ENCODE data around the gene ZNF135.

Gene ZNF135

GRCh38 chr19:58042495-58043340 is 16.4 kb upstream of the ZNF135 start:
- no peak overlapping the region for H3K4me2 ChIP-seq (ENCODE audit: low read length)
- H3K9me3 ChIP-seq (ENCODE audit: insufficient read depth, low read length), result peaks cover 17% of the 10 kb centered on the region; the same call in 1 of the 2 replicates

DNA sequence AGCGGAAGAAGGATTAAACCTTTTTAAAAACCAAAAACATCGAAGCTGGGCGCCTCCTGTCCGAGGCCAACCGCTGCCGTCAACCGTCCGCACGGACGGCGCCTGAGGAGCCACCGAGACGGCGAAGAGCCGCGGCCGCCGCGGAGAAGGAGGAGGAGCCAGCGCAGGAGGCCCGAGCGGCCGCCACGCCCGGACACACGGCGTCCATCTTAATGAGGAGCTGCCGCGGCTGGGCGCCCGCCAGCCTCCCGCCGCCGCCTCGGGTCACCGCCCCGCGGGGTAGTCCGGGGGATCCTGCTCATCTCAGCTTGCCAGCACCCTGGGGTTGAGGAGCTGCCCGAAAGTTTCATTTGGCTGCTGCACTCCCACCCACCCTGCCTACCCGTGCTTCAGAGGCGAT is 14.7 kb upstream of the ZNF135 start:
- peaks cover 21% of the 10 kb centered on the region; the same call in 1 of the 2 replicates for H3K9me3 ChIP-seq (ENCODE audit: insufficient read depth, low read length)

More at GRCh38 chr19:58042495-58043340, 16.4 kb upstream of the ZNF135 start:
- H3K36me3 ChIP-seq (replicated peaks; ENCODE audit: low read depth, low read length), result no peaks in the 10 kb centered on the region
- H3K4me3 ChIP-seq (ENCODE audit: low read length), result no peak overlapping the region
- H3K79me2 ChIP-seq (ENCODE audit: low read length), result no peaks in the 10 kb centered on the region
- H3K27me3 ChIP-seq (ENCODE audit: low read depth, low read length), result no peaks in the 10 kb centered on the region
- TF ChIP-seq, protein P1, sequence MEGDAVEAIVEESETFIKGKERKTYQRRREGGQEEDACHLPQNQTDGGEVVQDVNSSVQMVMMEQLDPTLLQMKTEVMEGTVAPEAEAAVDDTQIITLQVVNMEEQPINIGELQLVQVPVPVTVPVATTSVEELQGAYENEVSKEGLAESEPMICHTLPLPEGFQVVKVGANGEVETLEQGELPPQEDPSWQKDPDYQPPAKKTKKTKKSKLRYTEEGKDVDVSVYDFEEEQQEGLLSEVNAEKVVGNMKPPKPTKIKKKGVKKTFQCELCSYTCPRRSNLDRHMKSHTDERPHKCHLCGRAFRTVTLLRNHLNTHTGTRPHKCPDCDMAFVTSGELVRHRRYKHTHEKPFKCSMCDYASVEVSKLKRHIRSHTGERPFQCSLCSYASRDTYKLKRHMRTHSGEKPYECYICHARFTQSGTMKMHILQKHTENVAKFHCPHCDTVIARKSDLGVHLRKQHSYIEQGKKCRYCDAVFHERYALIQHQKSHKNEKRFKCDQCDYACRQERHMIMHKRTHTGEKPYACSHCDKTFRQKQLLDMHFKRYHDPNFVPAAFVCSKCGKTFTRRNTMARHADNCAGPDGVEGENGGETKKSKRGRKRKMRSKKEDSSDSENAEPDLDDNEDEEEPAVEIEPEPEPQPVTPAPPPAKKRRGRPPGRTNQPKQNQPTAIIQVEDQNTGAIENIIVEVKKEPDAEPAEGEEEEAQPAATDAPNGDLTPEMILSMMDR (IDR thresholded peaks at IDR 0.05; ENCODE audit: low read depth, low read length), result no peak
- no peak for TF ChIP-seq EZH2phosphoT487 (IDR thresholded peaks at IDR 0.05; ENCODE audit: low read depth)
- H2AFZ ChIP-seq (ENCODE audit: low read depth, low read length), result no peak overlapping the region
- no peak overlapping the region for H3K27ac ChIP-seq (ENCODE audit: low read length)
- no peak overlapping the region for H3K9ac ChIP-seq (ENCODE audit: low read length)
- no peaks in the 10 kb centered on the region for H4K20me1 ChIP-seq (ENCODE audit: insufficient read depth, low read length)
- no peaks in the 10 kb centered on the region for H3K4me1 ChIP-seq (ENCODE audit: low read length)

DNA sequence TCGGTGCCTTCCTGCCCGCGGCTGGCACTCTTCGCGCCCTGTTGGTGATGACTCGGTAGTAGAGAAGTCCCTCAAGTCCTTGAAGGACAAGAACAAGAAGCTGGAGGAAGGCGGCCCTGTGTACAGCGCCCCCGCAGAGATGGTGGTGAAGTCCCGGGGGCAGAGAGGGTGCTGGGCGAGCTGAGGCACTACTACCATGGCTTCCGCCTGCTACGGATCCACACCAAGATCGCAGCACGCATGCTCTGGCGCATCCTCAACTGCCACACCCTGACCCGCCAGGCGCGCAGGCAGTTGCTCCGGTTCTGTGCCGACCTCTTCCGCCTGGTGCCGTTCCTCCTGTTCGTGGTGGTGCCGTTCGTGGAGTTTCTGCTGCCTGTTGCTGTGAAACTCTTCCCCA is 14.2 kb upstream of the ZNF135 start:
- Histone ChIP-seq H3K4me1 (ENCODE audit: low read length) (no peaks in the 10 kb centered on the region), H3K27me3 (ENCODE audit: low read depth, low read length) (no peaks in the 10 kb centered on the region), H3K4me3 (ENCODE audit: low read length) (no peak overlapping the region), H3K79me2 (ENCODE audit: low read length) (no peaks in the 10 kb centered on the region), H3K36me3 (replicated peaks; ENCODE audit: low read depth, low read length) (no peaks in the 10 kb centered on the region), H3K9ac (ENCODE audit: low read length) (no peak overlapping the region), H4K20me1 (ENCODE audit: insufficient read depth, low read length) (no peaks in the 10 kb centered on the region), H3K4me2 (ENCODE audit: low read length) (no peak overlapping the region), H3K9me3 (ENCODE audit: insufficient read depth, low read length) (peaks cover 21% of the 10 kb centered on the region; the same call in 1 of the 2 replicates), H3K27ac (ENCODE audit: low read length) (no peak overlapping the region), H2AFZ (ENCODE audit: low read depth, low read length) (no peak overlapping the region)
- no peak for TF ChIP-seq EZH2phosphoT487 (IDR thresholded peaks at IDR 0.05; ENCODE audit: low read depth)
- TF ChIP-seq, protein P1 (IDR thresholded peaks at IDR 0.05; ENCODE audit: low read depth, low read length), result no peak

More for the DNA sequence above, 14.7 kb upstream of the ZNF135 start:
- no peaks in the 10 kb centered on the region for H3K36me3 ChIP-seq (replicated peaks; ENCODE audit: low read depth, low read length)
- TF ChIP-seq EZH2phosphoT487 (IDR thresholded peaks at IDR 0.05; ENCODE audit: low read depth), result no peak
- TF ChIP-seq, protein P1 (IDR thresholded peaks at IDR 0.05; ENCODE audit: low read depth, low read length), result no peak
- H3K27me3 ChIP-seq (ENCODE audit: low read depth, low read length), result no peaks in the 10 kb centered on the region
- no peak overlapping the region for H3K9ac ChIP-seq (ENCODE audit: low read length)
- no peaks in the 10 kb centered on the region for H3K79me2 ChIP-seq (ENCODE audit: low read length)
- no peak overlapping the region for H3K4me3 ChIP-seq (ENCODE audit: low read length)
- no peak overlapping the region for H3K4me2 ChIP-seq (ENCODE audit: low read length)
- no peak overlapping the region for H3K27ac ChIP-seq (ENCODE audit: low read length)
- H4K20me1 ChIP-seq (ENCODE audit: insufficient read depth, low read length), result no peaks in the 10 kb centered on the region
- no peaks in the 10 kb centered on the region for H3K4me1 ChIP-seq (ENCODE audit: low read length)
- no peak overlapping the region for H2AFZ ChIP-seq (ENCODE audit: low read depth, low read length)

DNA sequence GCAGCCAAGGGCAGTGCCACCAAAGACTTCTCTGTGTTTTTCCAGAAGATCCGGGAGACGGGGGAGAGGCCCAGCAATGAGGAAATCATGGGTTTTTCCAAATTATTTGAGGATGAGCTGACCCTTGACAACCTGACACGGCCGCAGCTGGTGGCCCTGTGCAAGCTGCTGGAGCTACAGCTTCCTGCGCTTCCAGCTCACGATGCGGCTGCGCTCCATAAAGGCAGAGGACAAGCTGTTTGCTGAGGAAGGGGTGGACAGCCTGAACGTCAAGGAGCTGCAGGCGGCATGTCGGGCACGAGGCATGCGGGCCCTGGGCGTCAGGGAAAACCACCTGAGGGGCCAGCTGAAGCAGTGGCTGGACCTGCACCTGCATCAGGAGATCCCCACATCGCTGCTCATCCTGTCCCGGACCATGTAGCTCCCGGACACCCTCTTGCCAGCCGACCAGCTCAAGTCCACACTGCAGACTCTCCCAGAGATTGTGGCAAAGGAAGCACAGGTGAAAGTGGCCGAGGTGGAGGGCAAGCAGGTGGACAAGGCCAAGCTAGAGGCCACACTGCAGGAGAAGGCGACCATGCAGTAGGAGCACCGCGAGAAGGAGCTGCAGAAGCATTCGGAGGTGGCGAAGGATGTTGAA is 13.6 kb upstream of the ZNF135 start:
- peaks cover 19% of the 10 kb centered on the region; the same call in 1 of the 2 replicates for H3K9me3 ChIP-seq (ENCODE audit: insufficient read depth, low read length)
- no peaks in the 10 kb centered on the region for H3K27me3 ChIP-seq (ENCODE audit: low read depth, low read length)
- no peak overlapping the region for H3K9ac ChIP-seq (ENCODE audit: low read length)
- no peaks in the 10 kb centered on the region for H3K79me2 ChIP-seq (ENCODE audit: low read length)
- H3K4me3 ChIP-seq (ENCODE audit: low read length), result no peak overlapping the region
- H3K36me3 ChIP-seq (replicated peaks; ENCODE audit: low read depth, low read length), result no peaks in the 10 kb centered on the region
- no peak overlapping the region for H2AFZ ChIP-seq (ENCODE audit: low read depth, low read length)
- H4K20me1 ChIP-seq (ENCODE audit: insufficient read depth, low read length), result no peaks in the 10 kb centered on the region
- no peak overlapping the region for H3K27ac ChIP-seq (ENCODE audit: low read length)
- no peaks in the 10 kb centered on the region for H3K4me1 ChIP-seq (ENCODE audit: low read length)
- H3K4me2 ChIP-seq (ENCODE audit: low read length), result no peak overlapping the region
- TF ChIP-seq EZH2phosphoT487 (IDR thresholded peaks at IDR 0.05; ENCODE audit: low read depth), result no peak
- TF ChIP-seq, protein P1 (IDR thresholded peaks at IDR 0.05; ENCODE audit: low read depth, low read length), result no peak
